Common myeloid progenitor, CD34-positive (primary cell): Measurements from ENCODE around the gene CHML.
"Not testable (repeated sequence)": the region's sequence is repeated elsewhere in the genome, so short reads cannot be mapped to it uniquely, and the experiment has no call there.

Experiments
- CTCF ChIA-PET: fragments of 350-600 bp; sonication (Branson Sonifier 250); formaldehyde crosslinking; loops from one replicate; lab custom pipeline; 2021; ENCODE audit warnings: antibody characterized with exemption; lab: Charles Lee
- POLR2A ChIA-PET: fragments of 350-600 bp; sonication (Branson Sonifier 250); formaldehyde crosslinking; loops from one replicate; lab custom pipeline; 2021; ENCODE audit warnings: antibody characterized with exemption; lab: Charles Lee
- DNase-seq, 3 donors: peaks; one replicate each; pipeline versions ENCODE4 v3.0.0 to v3.0.0-alpha.2; 2013
- H3K27ac ChIP-seq, 2 experiments: 1 replicate in 1 of 2; 2 replicates in 1 of 2; pipeline ENCODE4 v1.7.0; 2013; ENCODE audit warnings: inconsistent platforms in 2 of 2, low read length in 2 of 2, mild to moderate bottlenecking in 2 of 2, low read depth in 1 of 2, moderate library complexity in 1 of 2; ENCODE audit not compliant: severe bottlenecking in 2 of 2, insufficient read depth in 1 of 2, poor library complexity in 1 of 2
- H3K27me3 ChIP-seq, 5 experiments: replicated peaks in 2 of 5; 1 replicate in 3 of 5; 2 replicates in 2 of 5; pipeline versions ENCODE4 v1.6.1 to v1.7.0; 2013; ENCODE audit warnings: low read length in 4 of 5, mild to moderate bottlenecking in 2 of 5, moderate library complexity in 2 of 5, inconsistent platforms in 1 of 5; ENCODE audit not compliant: insufficient read depth in 5 of 5, control insufficient read depth in 4 of 5
- H3K36me3 ChIP-seq, 4 experiments: 1 replicate in 2 of 4; 2 replicates in 2 of 4; pipeline versions ENCODE4 v1.6.1 to v1.7.0; 2013; ENCODE audit warnings: low read length in 3 of 4, control low read depth in 1 of 4, mild to moderate bottlenecking in 1 of 4; ENCODE audit not compliant: control insufficient read depth in 4 of 4, insufficient read depth in 4 of 4
- H3K4me1 ChIP-seq, 4 experiments: 1 replicate in 3 of 4; 2 replicates in 1 of 4; pipeline versions ENCODE4 v1.6.1 to v1.7.1; 2013; ENCODE audit warnings: low read length in 3 of 4, mild to moderate bottlenecking in 3 of 4, control low read depth in 1 of 4, inconsistent platforms in 1 of 4, moderate library complexity in 1 of 4; ENCODE audit not compliant: control insufficient read depth in 4 of 4, insufficient read depth in 4 of 4; ENCODE audit errors: control extremely low read depth in 1 of 4
- H3K4me3 ChIP-seq, 7 experiments: 1 replicate in 4 of 7; 2 replicates in 3 of 7; pipeline versions ENCODE4 v1.5.1 to v1.7.0; 2013; ENCODE audit warnings: mild to moderate bottlenecking in 7 of 7, low read length in 6 of 7, moderate library complexity in 6 of 7, inconsistent platforms in 2 of 7, low read depth in 2 of 7, control low read depth in 1 of 7; ENCODE audit not compliant: insufficient read depth in 4 of 7, control insufficient read depth in 1 of 7; ENCODE audit errors: extremely low read depth in 1 of 7
- H3K9me3 ChIP-seq, 5 experiments: 1 replicate in 4 of 5; 2 replicates in 1 of 5; pipeline versions ENCODE4 v1.6.1 to v1.7.1; 2013; ENCODE audit warnings: low read length in 4 of 5, mild to moderate bottlenecking in 2 of 5, inconsistent platforms in 1 of 5, low read depth in 1 of 5, moderate library complexity in 1 of 5; ENCODE audit not compliant: control insufficient read depth in 4 of 5, insufficient read depth in 2 of 5; ENCODE audit errors: control extremely low read depth in 1 of 5
- WGBS: methylation state at CpG from one replicate; pipeline ENCODE4 v1.1.5; 2013; ENCODE audit not compliant: insufficient coverage; 5-methylcytosine and 5-hydroxymethylcytosine counted together

CHML gene

DNA sequence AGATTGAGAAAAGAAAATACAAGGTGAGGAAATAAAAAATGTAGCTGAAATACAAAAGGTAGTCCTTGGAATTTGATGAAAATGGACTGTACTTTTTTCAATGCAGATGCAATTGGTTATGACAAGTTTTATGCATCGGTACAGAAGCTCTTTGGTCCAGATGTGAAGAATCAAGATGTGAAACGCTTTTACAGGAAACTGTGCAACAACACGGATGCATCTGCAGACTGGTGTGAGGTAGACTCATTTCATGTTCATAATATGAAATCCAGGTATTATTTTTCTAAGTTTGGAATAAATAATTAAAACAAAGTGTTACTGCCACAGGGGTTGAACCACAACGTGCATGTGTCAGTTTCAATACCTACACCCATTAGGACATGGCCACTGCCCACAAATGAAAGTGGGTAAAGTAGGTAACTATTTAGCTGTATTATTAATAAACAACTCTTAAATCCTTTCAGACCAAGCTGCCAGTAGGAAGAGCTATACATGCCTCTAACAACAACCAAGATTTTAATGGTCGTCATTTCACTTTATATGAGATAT is 20.3 kb upstream of the CHML start:
- Histone ChIP-seq H3K36me3 (no peaks in the 10 kb centered on the region), H3K9me3 (no peaks in the 10 kb centered on the region), H3K27me3 (no peaks in the 10 kb centered on the region), H3K4me3 (no peak overlapping the region), H3K4me1 (no peaks in the 10 kb centered on the region), H3K27ac (no peak overlapping the region)
- DNase-seq = no peak
- 92% methylated on average over 2 of the region's 5 CpGs for WGBS
- CTCF ChIA-PET = no interaction called here
- POLR2A ChIA-PET = no interaction called here

DNA sequence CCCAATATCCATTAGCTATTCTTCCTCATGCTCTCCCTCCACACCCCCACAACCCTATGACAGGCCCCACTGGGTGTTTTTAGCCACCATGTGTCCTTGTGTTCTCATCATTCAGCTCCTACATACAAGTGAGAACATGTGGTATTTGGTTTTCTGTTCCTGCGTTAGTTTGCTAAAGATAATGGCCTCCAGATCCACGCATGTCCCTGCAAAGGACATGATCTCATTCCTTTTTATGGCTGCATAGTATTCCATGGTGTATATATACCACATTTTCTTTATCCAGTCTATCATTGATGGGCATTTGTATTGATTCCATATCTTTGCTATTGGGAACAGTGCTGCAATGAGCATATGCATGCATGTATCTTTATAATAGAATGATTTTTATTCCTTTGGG is 18.8 kb upstream of the CHML start:
- POLR2A ChIA-PET, H3K27ac ChIP-seq, DNase-seq, H3K9me3 ChIP-seq, H3K27me3 ChIP-seq, CTCF ChIA-PET, H3K4me3 ChIP-seq, H3K36me3 ChIP-seq, H3K4me1 ChIP-seq: not testable (repeated sequence)
- WGBS = no CpG with 5 or more reads among the region's 2 CpGs

DNA sequence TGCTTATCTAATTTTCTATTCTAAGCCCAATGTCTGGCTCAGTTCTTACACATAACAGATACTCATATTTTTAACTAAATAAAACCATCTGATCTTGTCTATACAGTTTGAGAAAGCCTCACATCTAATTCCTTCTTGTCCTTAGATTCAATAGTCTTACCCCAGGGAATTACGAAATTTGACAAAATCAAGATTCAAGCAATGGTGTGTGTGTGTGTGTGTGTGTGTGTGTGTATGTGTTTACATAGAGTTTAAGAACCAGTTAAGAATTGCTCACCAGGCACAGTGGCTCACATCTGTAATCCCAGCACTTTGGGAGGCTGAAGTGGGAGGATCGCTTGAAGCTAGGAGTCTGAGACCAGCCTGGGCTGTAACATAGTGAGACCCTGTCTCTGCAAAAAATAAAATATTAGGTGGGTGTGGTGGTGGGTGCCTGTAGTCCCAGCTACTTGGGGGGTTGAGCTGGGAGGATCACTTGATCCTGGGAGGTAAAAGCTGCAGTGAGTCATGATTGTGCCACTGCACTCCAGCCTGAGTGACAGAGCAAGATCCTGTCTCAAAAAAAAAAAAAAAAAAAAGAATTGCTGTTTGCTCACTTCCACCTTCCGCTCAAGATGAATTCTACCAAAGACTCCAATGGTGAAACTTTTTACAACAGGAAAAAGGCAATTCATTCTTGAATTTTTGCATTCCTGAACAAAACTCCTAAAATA is 18.1 kb upstream of the CHML start:
- Histone ChIP-seq H3K9me3 (no peaks in the 10 kb centered on the region), H3K4me3 (no peak overlapping the region), H3K27ac (no peak overlapping the region), H3K36me3 (no peaks in the 10 kb centered on the region), H3K4me1 (no peaks in the 10 kb centered on the region), H3K27me3 (peaks cover 0 to 3% (median 0%) of the 10 kb centered on the region in 5 experiments)
- POLR2A ChIA-PET = no interaction called here
- DNase-seq = no peak
- CTCF ChIA-PET = no interaction called here
- WGBS = 100% methylated on average over 2 of the region's 3 CpGs

DNA sequence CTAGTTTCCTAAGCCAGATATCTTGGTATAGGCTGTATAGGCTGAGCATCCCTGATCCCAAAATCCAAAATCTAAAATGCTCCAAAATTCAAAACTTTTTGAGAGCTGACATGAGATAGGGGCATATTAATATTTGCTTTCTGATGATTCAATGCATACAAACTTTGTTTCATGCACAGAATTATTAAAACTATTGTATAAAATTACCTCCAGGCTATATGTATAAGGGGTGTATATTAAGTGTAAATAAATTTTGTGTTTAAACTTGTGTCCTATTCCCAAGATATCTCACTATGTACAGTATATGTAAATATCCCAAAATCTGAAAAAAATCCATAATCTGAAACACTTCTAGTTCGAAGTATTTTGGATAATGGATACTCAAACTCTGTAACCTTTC is 14.5 kb upstream of the CHML start:
- Histone ChIP-seq H3K9me3 (no peaks in the 10 kb centered on the region), H3K4me1 (no peaks in the 10 kb centered on the region), H3K4me3 (no peak overlapping the region), H3K36me3 (no peaks in the 10 kb centered on the region), H3K27ac (no peak overlapping the region), H3K27me3 (peaks cover 0 to 6% (median 0%) of the 10 kb centered on the region in 5 experiments)
- DNase-seq = no peak
- ChIA-PET POLR2A (no interaction called here), CTCF (interaction anchor here (1.9 kb wide), 1 partner anchor 12 kb away, joined by 4 read pairs; no protein-coding TSS in a partner anchor)
- WGBS = 100% methylated on average over 1 of the region's 1 CpG

DNA sequence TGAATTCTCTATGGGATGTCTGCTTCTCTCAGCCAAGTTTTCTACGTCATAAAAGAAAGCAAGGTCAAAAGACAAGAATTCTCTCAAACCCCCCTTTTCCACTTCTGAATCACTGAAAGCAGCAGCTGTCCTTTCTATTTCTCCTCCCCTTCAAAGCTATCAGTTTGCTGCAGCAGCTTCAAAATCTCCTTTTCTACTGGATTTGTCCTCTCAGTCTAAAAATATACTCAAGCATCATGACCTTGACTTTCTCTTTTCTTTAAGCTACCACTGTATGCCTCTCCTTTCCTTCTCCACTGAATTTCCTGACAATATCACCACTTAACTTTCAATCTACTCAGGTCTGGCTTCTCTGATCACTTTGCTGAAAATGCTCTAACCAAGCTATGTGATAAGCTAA is 13.8 kb upstream of the CHML start:
- ChIA-PET CTCF (interaction anchor here (1.9 kb wide), 1 partner anchor 12 kb away, joined by 4 read pairs; no protein-coding TSS in a partner anchor), POLR2A (no interaction called here)
- H3K27me3 ChIP-seq = peaks cover 0 to 6% (median 0%) of the 10 kb centered on the region in 5 experiments
- DNase-seq = no peak
- WGBS = 100% methylated on average over 1 of the region's 1 CpG
- no peak overlapping the region for H3K27ac ChIP-seq
- no peaks in the 10 kb centered on the region for H3K4me1 ChIP-seq
- H3K4me3 ChIP-seq = no peak overlapping the region
- no peaks in the 10 kb centered on the region for H3K9me3 ChIP-seq
- no peaks in the 10 kb centered on the region for H3K36me3 ChIP-seq

DNA sequence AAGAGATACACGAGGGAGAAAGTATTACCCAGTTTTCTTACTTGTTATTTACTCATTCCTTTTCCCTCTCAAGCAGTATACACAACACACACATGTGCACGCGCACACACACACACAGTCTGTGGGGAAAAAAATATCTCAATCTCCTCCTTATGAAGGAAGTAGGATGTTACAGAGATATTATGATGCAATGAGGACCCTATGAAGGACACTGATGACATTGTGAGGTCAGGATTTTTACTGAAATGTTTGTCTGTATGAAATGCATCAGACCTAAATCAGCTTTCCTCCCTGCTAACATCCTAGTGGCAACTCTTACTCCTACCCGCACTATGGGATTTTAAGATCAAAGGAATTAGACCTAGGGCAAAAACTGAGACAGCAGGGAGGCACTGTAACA is 11.8 kb upstream of the CHML start, which contains the start of gene WDR64:
TSS of gene WDR64 (plus strand) at position 270 of the 400 bp plus-strand sequence. CDS start 204 bp downstream, outside the sequence.
- peaks cover 0 to 6% (median 0%) of the 10 kb centered on the region in 5 experiments for H3K27me3 ChIP-seq
- no CpG with 5 or more reads among the region's 4 CpGs for WGBS
- H3K4me1 ChIP-seq = no peaks in the 10 kb centered on the region
- no peaks in the 10 kb centered on the region for H3K9me3 ChIP-seq
- no peak within 1 kb of the TSS for H3K27ac ChIP-seq
- POLR2A ChIA-PET = no interaction called here
- DNase-seq = no peak
- no peak within 1 kb of the TSS for H3K4me3 ChIP-seq
- H3K36me3 ChIP-seq = no peaks in the 10 kb centered on the region
- CTCF ChIA-PET = no interaction called here

DNA sequence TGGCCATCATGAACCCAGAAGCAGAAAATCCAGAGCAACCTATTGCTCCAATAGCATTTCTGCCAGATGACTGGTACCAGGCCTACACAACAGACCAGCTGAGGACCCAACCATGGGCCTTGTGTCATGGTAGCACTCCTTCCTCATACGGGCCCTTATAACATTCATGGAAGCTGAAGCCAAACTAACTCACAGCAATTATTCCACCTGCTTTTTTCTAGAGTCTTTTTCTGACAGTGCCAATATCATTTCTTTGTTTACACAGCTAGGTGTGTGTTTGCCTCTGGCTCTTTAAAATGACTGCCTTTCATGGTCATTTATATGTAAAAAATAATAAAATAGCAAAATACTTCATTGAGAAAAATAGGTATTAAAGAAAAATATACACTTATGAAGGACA is 8.0 kb upstream of the CHML start:
- H3K9me3 ChIP-seq = peaks cover 0 to 1% (median 0%) of the 10 kb centered on the region in 5 experiments
- H3K4me3 ChIP-seq = no peak overlapping the region
- 100% methylated on average over 1 of the region's 1 CpG for WGBS
- no peak overlapping the region for H3K27ac ChIP-seq
- CTCF ChIA-PET = no interaction called here
- DNase-seq = no peak
- POLR2A ChIA-PET = no interaction called here
- H3K4me1 ChIP-seq = no peaks in the 10 kb centered on the region
- H3K36me3 ChIP-seq = no peaks in the 10 kb centered on the region
- H3K27me3 ChIP-seq = peaks cover 0 to 3% (median 0%) of the 10 kb centered on the region in 5 experiments
